ENCODE measurements around the gene KCNF1. TPM values are rescaled to one million over a fixed set of nuclear protein-coding genes. Genes with fewer than 3 reads are reported as not detected.

Gene KCNF1
- total and polyA plus RNA-seq, 2 experiments from 2014 or later: 0.67 to 0.87 TPM

DNA sequence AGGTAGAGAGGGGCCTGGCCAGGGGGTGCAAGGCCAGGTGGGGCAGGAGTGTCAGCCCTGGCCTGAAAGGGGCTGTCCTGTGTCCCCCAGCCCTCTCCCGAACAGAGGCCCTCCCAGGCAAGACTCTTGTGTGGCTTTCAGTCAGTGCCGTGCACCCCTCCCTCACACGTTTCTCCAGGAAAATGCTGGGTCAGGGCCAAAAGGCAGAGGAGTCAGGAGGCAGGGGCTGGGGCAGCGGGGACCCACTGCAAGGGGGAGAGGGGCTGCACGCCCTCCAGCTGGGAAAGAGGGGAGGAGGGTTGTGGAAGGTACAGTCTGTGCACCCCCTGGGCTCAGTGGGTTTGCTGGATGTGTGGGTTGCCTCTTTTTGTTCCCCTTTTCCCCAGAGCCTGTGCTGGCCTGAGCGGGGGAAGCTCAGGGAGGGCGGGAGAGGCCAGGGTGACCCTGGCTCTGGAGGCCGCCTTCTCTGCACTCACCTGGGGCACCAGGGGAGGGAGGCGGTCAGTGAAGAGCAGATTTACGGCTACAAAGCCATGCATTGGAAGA lies 4.1 kb downstream of the KCNF1 start:
- no peaks in the 10 kb centered on the region for H4K20me1 ChIP-seq (ENCODE audit: insufficient read depth, poor library complexity, severe bottlenecking)
- no peak overlapping the region for H3K4me2 ChIP-seq
- no peaks in the 10 kb centered on the region for H3K9me2 ChIP-seq (replicated peaks; ENCODE audit: insufficient read depth)
- no peaks in the 10 kb centered on the region for H3K79me2 ChIP-seq
- no peak overlapping the region for H3K4me3 ChIP-seq
- H3K9me3 ChIP-seq (ENCODE audit: low read depth): no peaks in the 10 kb centered on the region
- H2AFZ ChIP-seq: no peak overlapping the region
- no peaks in the 10 kb centered on the region for H3K36me3 ChIP-seq (replicated peaks; ENCODE audit: insufficient read depth, low read depth)
- no peak overlapping the region for H3K27ac ChIP-seq
- 86% methylated on average over 10 of the region's 10 CpGs for WGBS (ENCODE audit: low lambda C conversion rate, missing lambda C conversion rate)
- H3K27me3 ChIP-seq: peaks cover 22% of the 10 kb centered on the region
- H3K4me1 ChIP-seq (ENCODE audit: insufficient read depth): peaks cover 4% of the 10 kb centered on the region
- no peak for DNase-seq (ENCODE audit: low spot score)
- TF ChIP-seq, protein P1, sequence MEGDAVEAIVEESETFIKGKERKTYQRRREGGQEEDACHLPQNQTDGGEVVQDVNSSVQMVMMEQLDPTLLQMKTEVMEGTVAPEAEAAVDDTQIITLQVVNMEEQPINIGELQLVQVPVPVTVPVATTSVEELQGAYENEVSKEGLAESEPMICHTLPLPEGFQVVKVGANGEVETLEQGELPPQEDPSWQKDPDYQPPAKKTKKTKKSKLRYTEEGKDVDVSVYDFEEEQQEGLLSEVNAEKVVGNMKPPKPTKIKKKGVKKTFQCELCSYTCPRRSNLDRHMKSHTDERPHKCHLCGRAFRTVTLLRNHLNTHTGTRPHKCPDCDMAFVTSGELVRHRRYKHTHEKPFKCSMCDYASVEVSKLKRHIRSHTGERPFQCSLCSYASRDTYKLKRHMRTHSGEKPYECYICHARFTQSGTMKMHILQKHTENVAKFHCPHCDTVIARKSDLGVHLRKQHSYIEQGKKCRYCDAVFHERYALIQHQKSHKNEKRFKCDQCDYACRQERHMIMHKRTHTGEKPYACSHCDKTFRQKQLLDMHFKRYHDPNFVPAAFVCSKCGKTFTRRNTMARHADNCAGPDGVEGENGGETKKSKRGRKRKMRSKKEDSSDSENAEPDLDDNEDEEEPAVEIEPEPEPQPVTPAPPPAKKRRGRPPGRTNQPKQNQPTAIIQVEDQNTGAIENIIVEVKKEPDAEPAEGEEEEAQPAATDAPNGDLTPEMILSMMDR (IDR thresholded peaks at IDR 0.05; ENCODE audit: poor library complexity): no peak
- TF ChIP-seq EZH2 (IDR thresholded peaks at IDR 0.05; ENCODE audit: borderline replicate concordance): no peak
- TF ChIP-seq EZH2phosphoT487 (IDR thresholded peaks at IDR 0.05; ENCODE audit: low read depth, severe bottlenecking, unreplicated experiment): no peak

DNA sequence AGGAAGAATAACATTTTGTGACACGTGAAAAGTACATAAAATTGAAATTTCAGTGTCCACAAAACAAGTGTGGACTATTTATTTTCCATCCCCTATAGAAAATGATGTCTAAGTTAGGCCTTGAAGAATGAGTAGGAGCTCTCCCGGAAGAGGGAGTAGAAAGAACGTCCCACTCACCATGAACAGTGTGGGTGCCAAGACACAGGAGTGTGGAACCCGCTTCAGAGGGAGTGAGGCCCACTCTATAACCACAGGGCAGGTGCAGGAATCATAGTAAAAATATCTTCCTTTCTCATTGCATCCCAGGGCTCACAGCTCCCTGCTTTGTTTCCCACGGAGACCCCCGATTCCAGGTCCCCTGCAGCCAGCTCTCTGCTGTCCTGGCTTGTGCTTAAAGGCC lies 5.2 kb downstream of the KCNF1 start:
- DNase-seq (ENCODE audit: low spot score): no peak
- H3K79me2 ChIP-seq: no peaks in the 10 kb centered on the region
- no peak overlapping the region for H3K4me3 ChIP-seq
- no peak overlapping the region for H3K27ac ChIP-seq
- no peak overlapping the region for H3K4me2 ChIP-seq
- no peaks in the 10 kb centered on the region for H3K9me2 ChIP-seq (replicated peaks; ENCODE audit: insufficient read depth)
- H3K27me3 ChIP-seq: peaks cover 12% of the 10 kb centered on the region
- no peaks in the 10 kb centered on the region for H3K36me3 ChIP-seq (replicated peaks; ENCODE audit: insufficient read depth, low read depth)
- no peaks in the 10 kb centered on the region for H3K9me3 ChIP-seq (ENCODE audit: low read depth)
- no peak for TF ChIP-seq EZH2 (IDR thresholded peaks at IDR 0.05; ENCODE audit: borderline replicate concordance)
- no peak overlapping the region for H2AFZ ChIP-seq
- WGBS (ENCODE audit: low lambda C conversion rate, missing lambda C conversion rate): 91% methylated on average over 6 of the region's 6 CpGs
- H3K4me1 ChIP-seq (ENCODE audit: insufficient read depth): no peaks in the 10 kb centered on the region
- no peaks in the 10 kb centered on the region for H4K20me1 ChIP-seq (ENCODE audit: insufficient read depth, poor library complexity, severe bottlenecking)

DNA sequence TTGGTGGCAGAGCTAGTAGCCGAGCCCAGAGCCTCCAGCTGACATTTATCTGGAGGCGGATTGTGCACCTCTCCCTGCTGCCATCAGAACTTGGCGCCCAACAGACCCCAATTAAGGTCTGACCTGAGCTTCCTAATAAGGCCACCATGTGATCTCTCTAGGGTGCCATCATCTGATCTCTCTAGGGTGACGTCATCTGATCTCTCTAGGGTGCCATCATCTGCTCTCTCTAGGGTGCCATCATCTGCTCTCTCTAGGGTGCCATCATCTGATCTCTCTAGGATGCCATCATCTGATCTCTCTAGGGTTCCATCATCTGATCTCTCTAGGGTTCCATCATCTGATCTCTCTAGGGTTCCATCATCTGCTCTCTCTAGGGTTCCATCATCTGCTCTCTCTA lies 6.2 kb downstream of the KCNF1 start:
- no peak overlapping the region for H3K4me3 ChIP-seq
- DNase-seq (ENCODE audit: low spot score): no peak
- TF ChIP-seq EZH2phosphoT487 (IDR thresholded peaks at IDR 0.05; ENCODE audit: low read depth, severe bottlenecking, unreplicated experiment) (no peak), EZH2 (IDR thresholded peaks at IDR 0.05; ENCODE audit: borderline replicate concordance) (no peak)
- TF ChIP-seq, protein P1 (IDR thresholded peaks at IDR 0.05; ENCODE audit: poor library complexity): no peak
- 100% methylated on average over 4 of the region's 4 CpGs for WGBS (ENCODE audit: low lambda C conversion rate, missing lambda C conversion rate)
- H3K9me2 ChIP-seq (replicated peaks; ENCODE audit: insufficient read depth): no peaks in the 10 kb centered on the region
- peaks cover 7% of the 10 kb centered on the region for H3K27me3 ChIP-seq
- H3K9me3 ChIP-seq (ENCODE audit: low read depth): no peaks in the 10 kb centered on the region
- H3K4me1 ChIP-seq (ENCODE audit: insufficient read depth): no peaks in the 10 kb centered on the region
- H2AFZ ChIP-seq: no peak overlapping the region
- H3K36me3 ChIP-seq (replicated peaks; ENCODE audit: insufficient read depth, low read depth): no peaks in the 10 kb centered on the region
- H3K79me2 ChIP-seq: no peaks in the 10 kb centered on the region
- no peak overlapping the region for H3K4me2 ChIP-seq
- H3K27ac ChIP-seq: no peak overlapping the region
- no peaks in the 10 kb centered on the region for H4K20me1 ChIP-seq (ENCODE audit: insufficient read depth, poor library complexity, severe bottlenecking)

DNA sequence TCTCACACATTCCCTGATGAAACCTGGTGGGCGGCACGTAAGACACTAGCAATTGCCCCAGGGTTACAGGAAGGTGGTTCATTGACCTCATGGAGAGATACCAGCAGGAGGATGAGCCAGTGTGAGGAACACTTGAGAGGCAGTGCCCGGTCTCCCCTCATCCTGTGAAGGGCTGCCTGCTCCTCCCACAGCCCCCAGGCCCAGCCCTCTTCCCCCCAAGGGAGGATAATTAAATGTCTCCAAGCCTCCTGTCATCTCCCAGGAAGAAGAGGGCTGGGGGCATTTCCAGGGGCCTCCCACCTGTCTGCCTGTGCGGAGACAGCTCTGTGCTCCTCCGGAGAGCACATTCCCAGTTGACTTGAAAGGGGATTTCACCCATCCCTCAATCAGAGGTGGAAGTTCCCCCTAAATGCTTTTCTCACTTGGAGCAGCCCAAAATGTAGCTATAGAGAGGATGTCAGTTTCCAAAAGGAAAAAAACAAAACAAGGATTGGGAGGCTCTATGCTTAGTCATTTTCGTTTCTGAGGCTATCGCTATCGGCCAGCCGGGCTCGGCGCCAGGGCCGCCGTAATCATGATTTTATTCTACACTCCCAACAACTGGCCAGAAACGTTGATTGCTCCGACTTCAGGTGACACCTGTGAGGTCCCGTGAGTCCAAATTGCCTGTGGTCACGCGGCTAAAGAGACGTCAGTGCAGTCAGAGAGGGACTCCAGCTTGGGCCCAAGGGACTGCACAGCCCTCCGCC lies 7.1 kb downstream of the KCNF1 start:
- Histone ChIP-seq H3K79me2 (no peaks in the 10 kb centered on the region), H3K4me1 (ENCODE audit: insufficient read depth) (no peaks in the 10 kb centered on the region), H3K4me3 (no peak overlapping the region), H3K27ac (no peak overlapping the region), H4K20me1 (ENCODE audit: insufficient read depth, poor library complexity, severe bottlenecking) (no peaks in the 10 kb centered on the region), H3K9me3 (ENCODE audit: low read depth) (no peaks in the 10 kb centered on the region), H3K9me2 (replicated peaks; ENCODE audit: insufficient read depth) (no peaks in the 10 kb centered on the region), H2AFZ (no peak overlapping the region), H3K4me2 (no peak overlapping the region), H3K36me3 (replicated peaks; ENCODE audit: insufficient read depth, low read depth) (no peaks in the 10 kb centered on the region), H3K27me3 (no peaks in the 10 kb centered on the region)
- TF ChIP-seq EZH2 (IDR thresholded peaks at IDR 0.05; ENCODE audit: borderline replicate concordance) (no peak), EZH2phosphoT487 (IDR thresholded peaks at IDR 0.05; ENCODE audit: low read depth, severe bottlenecking, unreplicated experiment) (no peak)
- TF ChIP-seq, protein P1 (IDR thresholded peaks at IDR 0.05; ENCODE audit: poor library complexity): no peak
- DNase-seq (ENCODE audit: low spot score): no peak
- 87% methylated on average over 20 of the region's 20 CpGs for WGBS (ENCODE audit: low lambda C conversion rate, missing lambda C conversion rate)
